ENCODE data around the gene AKAP8L. TPM values are rescaled to one million over a fixed set of nuclear protein-coding genes. Genes with fewer than 3 reads are reported as not detected.
A peak's percentile ranks its signal among the peaks of the same experiment; 100 is the strongest.

AKAP8L gene
- total RNA-seq, 2 donors from 2014 or later, result 105 to 124 TPM

- Mint-ChIP-seq H3K36me3 (ENCODE audit: insufficient read depth in 2 of 2) (peaks cover 5 to 6% of the 10 kb centered on the region in 2 donors), H3K27ac (peak overlapping the region; percentile 75), H3K9me3 (no peaks in the 10 kb centered on the region), H3K27me3 (ENCODE audit: low read depth) (no peaks in the 10 kb centered on the region), H3K4me3 (peak overlapping the region; percentile 89 to 97), H3K4me1 (ENCODE audit: low read depth) (peaks cover 32% of the 10 kb centered on the region)
- ATAC-seq (replicated peaks in 1 of 2) (no peak), DNase-seq (no peak)
Observed at GRCh38 chr19:15433519-15434069, 14.8 kb upstream of the AKAP8L start.

- H3K27me3 Mint-ChIP-seq (ENCODE audit: low read depth), result no peaks in the 10 kb centered on the region
Observed at GRCh38 chr19:15432629-15433518, 14.1 kb upstream of the AKAP8L start.

GRCh38 chr19:15432018-15432494 lies 13.3 kb upstream of the AKAP8L start:
- Mint-ChIP-seq H3K4me1 (ENCODE audit: low read depth) (peaks cover 36% of the 10 kb centered on the region), H3K4me3 (peak overlapping the region; percentile 97 to 99), H3K9me3 (no peaks in the 10 kb centered on the region), H3K27me3 (ENCODE audit: low read depth) (no peaks in the 10 kb centered on the region), H3K27ac (peak overlapping the region; percentile 93), H3K36me3 (ENCODE audit: insufficient read depth in 2 of 2) (peaks cover 5 to 8% of the 10 kb centered on the region in 2 donors)
- ATAC-seq (replicated peaks in 1 of 2) (peak; percentile 8 to 18), DNase-seq (peak; percentile 39 to 46)

More at GRCh38 chr19:15432629-15433518, 14.1 kb upstream of the AKAP8L start:
- ATAC-seq (replicated peaks in 1 of 2) (peak; percentile 91 to 93), DNase-seq (peak; percentile 96 to 97)
- Mint-ChIP-seq H3K4me3 (peak overlapping the region; percentile 89 to 97), H3K9me3 (no peaks in the 10 kb centered on the region), H3K27ac (peak overlapping the region; percentile 75), H3K4me1 (ENCODE audit: low read depth) (peaks cover 32% of the 10 kb centered on the region), H3K36me3 (ENCODE audit: insufficient read depth in 2 of 2) (peaks cover 5 to 8% of the 10 kb centered on the region in 2 donors)

GRCh38 chr19:15431396-15432017 lies 12.7 kb upstream of the AKAP8L start:
- H3K27me3 Mint-ChIP-seq (ENCODE audit: low read depth), result no peaks in the 10 kb centered on the region
- peaks cover 36% of the 10 kb centered on the region for H3K4me1 Mint-ChIP-seq (ENCODE audit: low read depth)
- DNase-seq, result no peak
- no peak for ATAC-seq (replicated peaks in 1 of 2)
- H3K4me3 Mint-ChIP-seq, result peak overlapping the region; percentile 97 to 99
- peak overlapping the region; percentile 93 for H3K27ac Mint-ChIP-seq
- peaks cover 7 to 10% of the 10 kb centered on the region in 2 donors for H3K36me3 Mint-ChIP-seq (ENCODE audit: insufficient read depth in 2 of 2)
- no peaks in the 10 kb centered on the region for H3K9me3 Mint-ChIP-seq

- ATAC-seq (replicated peaks in 1 of 2) (no peak), DNase-seq (no peak)
- peak overlapping the region; percentile 97 to 99 for H3K4me3 Mint-ChIP-seq
- H3K36me3 Mint-ChIP-seq (ENCODE audit: insufficient read depth in 2 of 2), result peaks cover 13 to 16% of the 10 kb centered on the region in 2 donors
- no peak overlapping the region for H3K27ac Mint-ChIP-seq
- no peaks in the 10 kb centered on the region for H3K27me3 Mint-ChIP-seq (ENCODE audit: low read depth)
- H3K4me1 Mint-ChIP-seq (ENCODE audit: low read depth), result peaks cover 32% of the 10 kb centered on the region
- H3K9me3 Mint-ChIP-seq, result no peaks in the 10 kb centered on the region
Observed at GRCh38 chr19:15430526-15431120, 11.8 kb upstream of the AKAP8L start.

GRCh38 chr19:15429825-15430467 lies 11.2 kb upstream of the AKAP8L start:
- H3K27me3 Mint-ChIP-seq (ENCODE audit: low read depth), result no peaks in the 10 kb centered on the region
- peaks cover 13 to 17% of the 10 kb centered on the region in 2 donors for H3K36me3 Mint-ChIP-seq (ENCODE audit: insufficient read depth in 2 of 2)
- no peak overlapping the region for H3K4me3 Mint-ChIP-seq
- no peak for ATAC-seq (replicated peaks in 1 of 2)
- no peaks in the 10 kb centered on the region for H3K9me3 Mint-ChIP-seq
- no peak for DNase-seq
- no peak overlapping the region for H3K27ac Mint-ChIP-seq
- peaks cover 32% of the 10 kb centered on the region for H3K4me1 Mint-ChIP-seq (ENCODE audit: low read depth)

GRCh38 chr19:15428956-15429824 lies 10.4 kb upstream of the AKAP8L start:
- peaks cover 13 to 17% of the 10 kb centered on the region in 2 donors for H3K36me3 Mint-ChIP-seq (ENCODE audit: insufficient read depth in 2 of 2)
- no peaks in the 10 kb centered on the region for H3K27me3 Mint-ChIP-seq (ENCODE audit: low read depth)
- H3K9me3 Mint-ChIP-seq, result no peaks in the 10 kb centered on the region
- peaks cover 32% of the 10 kb centered on the region for H3K4me1 Mint-ChIP-seq (ENCODE audit: low read depth)
- no peak for DNase-seq
- no peak for ATAC-seq (replicated peaks in 1 of 2)
- H3K4me3 Mint-ChIP-seq, result no peak overlapping the region
- H3K27ac Mint-ChIP-seq, result no peak overlapping the region

- DNase-seq, result no peak
- Mint-ChIP-seq H3K9me3 (no peaks in the 10 kb centered on the region), H3K4me3 (no peak overlapping the region), H3K27ac (no peak overlapping the region), H3K36me3 (ENCODE audit: insufficient read depth in 2 of 2) (peaks cover 16 to 23% of the 10 kb centered on the region in 2 donors), H3K27me3 (ENCODE audit: low read depth) (no peaks in the 10 kb centered on the region), H3K4me1 (ENCODE audit: low read depth) (peaks cover 25% of the 10 kb centered on the region)
- no peak for ATAC-seq (replicated peaks in 1 of 2)
Observed at GRCh38 chr19:15427991-15428471, 9.2 kb upstream of the AKAP8L start.

GRCh38 chr19:15427350-15427700 lies 8.5 kb upstream of the AKAP8L start:
- Mint-ChIP-seq H3K4me3 (no peak overlapping the region), H3K9me3 (no peaks in the 10 kb centered on the region), H3K27ac (no peak overlapping the region), H3K36me3 (ENCODE audit: insufficient read depth in 2 of 2) (peaks cover 20 to 30% of the 10 kb centered on the region in 2 donors), H3K4me1 (ENCODE audit: low read depth) (peaks cover 23% of the 10 kb centered on the region), H3K27me3 (ENCODE audit: low read depth) (no peaks in the 10 kb centered on the region)
- ATAC-seq (replicated peaks in 1 of 2), result no peak
- DNase-seq, result no peak

GRCh38 chr19:15426485-15427349 lies 7.9 kb upstream of the AKAP8L start:
- Mint-ChIP-seq H3K27ac (no peak overlapping the region), H3K27me3 (ENCODE audit: low read depth) (no peaks in the 10 kb centered on the region), H3K9me3 (no peaks in the 10 kb centered on the region), H3K4me3 (no peak overlapping the region), H3K4me1 (ENCODE audit: low read depth) (peaks cover 20% of the 10 kb centered on the region), H3K36me3 (ENCODE audit: insufficient read depth in 2 of 2) (peaks cover 22 to 30% of the 10 kb centered on the region in 2 donors)
- ATAC-seq (replicated peaks in 1 of 2) (no peak), DNase-seq (no peak)

GRCh38 chr19:15425321-15425950 lies 6.6 kb upstream of the AKAP8L start:
- ATAC-seq (replicated peaks in 1 of 2) (no peak), DNase-seq (no peak)
- no peak overlapping the region for H3K4me3 Mint-ChIP-seq
- no peak overlapping the region for H3K27ac Mint-ChIP-seq
- H3K27me3 Mint-ChIP-seq (ENCODE audit: low read depth), result no peaks in the 10 kb centered on the region
- H3K4me1 Mint-ChIP-seq (ENCODE audit: low read depth), result peaks cover 7% of the 10 kb centered on the region
- peaks cover 19 to 29% of the 10 kb centered on the region in 2 donors for H3K36me3 Mint-ChIP-seq (ENCODE audit: insufficient read depth in 2 of 2)
- no peaks in the 10 kb centered on the region for H3K9me3 Mint-ChIP-seq

All from activated T-cell treated with anti-CD3 and anti-CD28 coated beads, Interleukin-2, amount 50 U/mL, for 72 hours (primary cell).